ENCODE measurements around the gene OXNAD1.

OXNAD1 gene, protein sequence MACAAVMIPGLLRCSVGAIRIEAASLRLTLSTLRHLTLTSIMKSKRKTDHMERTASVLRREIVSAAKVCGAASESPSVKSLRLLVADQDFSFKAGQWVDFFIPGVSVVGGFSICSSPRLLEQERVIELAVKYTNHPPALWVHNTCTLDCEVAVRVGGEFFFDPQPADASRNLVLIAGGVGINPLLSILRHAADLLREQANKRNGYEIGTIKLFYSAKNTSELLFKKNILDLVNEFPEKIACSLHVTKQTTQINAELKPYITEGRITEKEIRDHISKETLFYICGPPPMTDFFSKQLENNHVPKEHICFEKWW

DNA sequence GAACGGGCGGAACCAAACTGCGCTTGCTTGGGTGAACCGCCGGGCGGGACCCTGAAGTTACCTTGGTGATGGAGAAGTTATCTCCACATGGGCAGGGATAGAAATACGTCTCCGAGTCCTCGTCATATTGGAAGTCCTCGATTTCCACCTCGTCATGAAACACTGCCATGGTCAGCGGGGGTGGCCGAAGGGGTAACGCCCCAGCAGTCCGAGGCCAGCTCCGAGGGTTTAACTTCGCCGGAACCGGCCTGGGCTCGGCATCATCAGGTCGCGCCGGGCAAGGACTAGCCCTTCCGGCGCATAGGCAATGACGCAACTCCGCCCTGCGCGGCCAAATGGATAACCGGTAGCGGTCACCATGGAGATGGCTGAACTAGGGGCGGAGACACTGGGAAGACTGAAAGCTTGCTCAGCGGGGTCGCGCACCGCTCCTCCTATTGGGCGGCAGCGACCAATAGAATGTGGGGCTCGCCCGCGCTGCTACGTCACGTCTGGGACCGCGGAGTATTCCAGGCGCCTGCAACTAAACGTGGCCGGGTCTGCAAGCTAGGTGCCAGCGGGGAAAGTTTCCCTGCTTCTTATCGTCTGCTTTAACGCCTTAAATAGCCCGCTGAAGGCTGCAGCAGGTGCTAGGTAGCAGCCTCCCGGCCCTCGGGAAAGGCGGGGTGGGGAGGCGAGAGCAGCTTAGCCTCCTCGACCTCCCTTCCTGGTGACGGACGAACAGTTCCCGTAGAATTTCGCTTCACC is at the start of gene OXNAD1, which contains the start of gene DPH3:
OXNAD1 (plus strand) TSS at position 505 of the 747 bp plus-strand sequence. CDS start 5,741 bp downstream, outside the sequence.
DPH3 (minus strand) TSS at position 236 of the 747 bp plus-strand sequence; CDS start at position 169, 67 bp downstream.
- DNase-seq, result peak; percentile 100

DNA sequence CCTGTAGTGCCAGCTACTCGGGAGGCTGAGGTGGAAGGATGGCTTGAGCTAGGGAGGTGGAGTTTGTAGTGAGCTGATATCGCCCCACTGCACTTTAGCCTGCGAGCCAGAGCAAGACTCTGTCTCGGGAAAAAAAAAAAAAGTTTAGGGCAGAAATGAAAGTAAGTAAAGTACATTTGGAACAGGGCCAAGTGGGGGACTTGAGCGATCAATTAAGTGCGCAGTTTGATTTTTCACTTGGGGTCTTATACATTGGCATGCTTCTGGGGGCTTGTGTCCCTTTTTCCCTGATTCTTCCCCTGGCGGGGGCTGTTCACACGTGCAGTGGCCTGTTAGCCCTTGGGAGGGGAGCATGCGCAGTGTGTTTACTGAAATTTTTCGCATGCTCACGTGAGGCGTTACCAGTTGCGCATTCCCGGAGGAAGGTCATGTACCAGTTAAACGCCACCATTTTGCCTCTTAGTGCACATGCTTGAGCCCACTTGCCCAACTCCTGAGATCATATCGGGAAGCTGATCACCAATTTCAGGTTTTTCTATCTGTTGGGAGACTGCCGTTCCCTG is 48.6 kb upstream of the OXNAD1 start:
- no peak for DNase-seq

DNA sequence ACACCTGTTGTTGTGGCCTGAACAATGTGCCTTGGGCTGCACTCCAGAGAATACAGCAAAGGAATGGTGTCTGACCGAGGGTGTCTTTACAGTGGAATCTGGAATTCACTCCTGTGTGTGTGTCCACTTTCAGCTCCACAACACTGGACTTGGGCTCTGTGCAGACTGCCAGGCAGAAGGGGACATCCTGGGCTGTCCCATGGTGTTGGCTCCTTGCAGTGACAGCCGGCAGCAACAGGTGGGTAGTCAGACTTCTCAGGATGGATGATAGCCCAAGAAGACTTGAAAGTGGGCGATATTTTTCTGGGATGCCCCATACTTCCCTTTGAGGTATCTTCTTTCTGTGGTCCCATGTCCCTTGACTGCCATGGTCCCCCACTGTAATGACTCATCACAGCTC is 45.2 kb upstream of the OXNAD1 start:
- no peak for DNase-seq

DNA sequence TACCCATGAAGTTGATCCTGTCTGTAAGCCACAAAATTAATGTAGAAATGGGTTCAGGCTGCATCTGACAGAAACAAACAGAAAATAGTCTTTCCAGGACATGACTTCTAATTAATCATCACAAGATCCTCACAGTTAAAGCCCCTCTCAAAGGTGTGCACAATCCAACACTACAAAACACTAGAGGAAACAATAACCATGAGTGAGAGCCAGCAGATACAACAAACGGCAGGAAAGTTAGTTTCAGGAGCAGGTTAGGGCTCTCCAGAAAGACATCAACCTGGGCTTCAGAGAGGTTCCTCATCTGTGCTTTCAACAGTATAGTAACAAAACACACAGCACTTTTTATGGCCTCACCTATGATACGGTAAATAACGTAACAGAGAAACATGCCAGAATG is 43.0 kb upstream of the OXNAD1 start:
- no peak for DNase-seq

DNA sequence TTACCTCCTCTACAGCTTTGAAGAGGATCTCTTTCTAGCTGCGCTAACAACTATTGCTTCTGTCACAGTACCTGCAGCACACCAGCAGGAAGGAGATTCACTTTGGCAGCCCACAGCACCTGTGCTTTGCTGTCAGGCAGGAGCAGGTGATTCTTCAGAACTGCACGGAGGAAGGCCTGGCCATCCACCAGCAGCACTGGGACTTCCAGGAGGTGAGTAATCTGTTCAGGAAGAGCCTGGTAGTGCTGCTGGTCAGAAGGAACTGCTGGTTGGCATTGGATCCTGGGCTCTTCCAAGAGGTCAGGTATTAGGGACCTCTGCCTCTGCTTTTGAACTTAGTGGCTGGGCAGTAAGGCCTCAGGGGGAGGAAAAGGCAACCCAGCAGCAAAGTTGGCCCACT is 42.5 kb upstream of the OXNAD1 start:
- DNase-seq, result no peak

DNA sequence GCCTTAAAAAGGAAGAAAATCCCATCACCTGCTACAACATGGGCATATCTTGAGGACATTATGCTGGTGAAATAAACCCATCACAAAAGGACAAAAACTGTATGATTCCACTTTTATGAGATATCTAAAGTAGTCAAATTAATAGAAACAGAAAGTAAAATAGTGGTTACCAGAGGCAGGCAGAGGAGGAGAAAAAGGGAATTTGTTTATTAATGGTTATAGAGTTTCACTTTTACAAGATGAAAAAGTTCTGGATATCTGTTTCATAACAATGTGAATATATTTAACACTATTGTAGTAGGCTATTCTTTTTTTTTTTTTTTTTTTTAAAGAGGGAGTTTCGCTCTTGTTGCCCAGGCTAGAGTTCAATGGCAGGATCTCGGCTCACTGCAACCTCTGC is 40.7 kb upstream of the OXNAD1 start:
- no peak for DNase-seq

DNA sequence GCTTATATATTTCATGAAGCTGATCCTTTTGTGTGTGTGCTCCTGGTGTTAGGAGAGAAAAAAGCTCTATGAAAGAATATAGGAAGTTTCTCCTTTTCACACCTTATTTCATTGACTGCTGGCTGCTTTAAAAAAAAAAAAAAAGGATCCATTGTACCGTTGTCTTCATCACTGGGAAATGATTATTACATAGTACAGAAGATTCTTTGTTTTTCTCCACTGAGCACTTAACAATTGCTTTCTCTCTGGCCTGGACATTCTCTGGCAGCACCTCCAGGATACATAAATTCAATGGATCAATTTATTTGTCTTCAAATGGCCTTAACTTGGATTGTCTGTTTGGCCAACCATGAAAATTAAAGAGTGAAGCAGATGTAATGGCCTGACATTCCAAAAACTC is 37.4 kb upstream of the OXNAD1 start:
- no peak for DNase-seq

DNA sequence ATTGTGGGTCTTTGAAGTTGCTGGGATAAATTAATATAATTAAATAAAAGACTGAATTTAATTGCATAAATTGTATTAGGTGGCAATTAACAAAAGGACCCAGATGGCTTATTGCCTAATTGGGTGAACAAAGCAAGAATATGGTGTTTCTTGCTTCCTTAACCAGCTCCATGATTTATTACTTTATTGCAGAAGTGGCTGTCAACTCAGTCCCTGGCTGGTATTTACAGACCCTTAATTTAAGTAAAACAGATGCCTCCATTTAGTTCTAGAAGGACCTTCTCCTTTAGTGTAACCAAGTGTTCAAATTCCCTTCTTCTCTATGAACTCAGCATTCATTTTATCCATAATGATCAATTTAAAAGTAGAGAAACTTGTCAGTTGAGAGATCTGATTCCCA is 35.3 kb upstream of the OXNAD1 start:
- no peak for DNase-seq

DNA sequence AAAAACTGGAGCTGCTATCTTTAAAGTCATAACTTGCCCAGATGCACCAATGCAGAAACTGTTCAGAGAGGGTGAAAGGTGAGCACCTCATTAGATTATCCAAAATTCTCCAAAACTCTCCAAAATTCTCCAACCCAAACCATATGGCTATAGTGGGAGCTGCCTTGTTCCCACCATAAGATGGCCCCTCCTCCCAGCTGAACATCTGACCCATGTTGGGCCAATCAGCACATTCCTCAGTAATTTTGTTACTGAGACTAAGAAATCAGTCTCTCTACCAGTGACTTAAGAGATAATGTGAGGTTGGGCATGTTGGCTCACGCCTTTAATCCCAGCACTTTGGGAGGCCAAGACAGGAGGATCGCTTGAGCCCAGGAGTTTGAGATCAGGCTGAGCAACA is 33.0 kb upstream of the OXNAD1 start:
- no peak for DNase-seq

DNA sequence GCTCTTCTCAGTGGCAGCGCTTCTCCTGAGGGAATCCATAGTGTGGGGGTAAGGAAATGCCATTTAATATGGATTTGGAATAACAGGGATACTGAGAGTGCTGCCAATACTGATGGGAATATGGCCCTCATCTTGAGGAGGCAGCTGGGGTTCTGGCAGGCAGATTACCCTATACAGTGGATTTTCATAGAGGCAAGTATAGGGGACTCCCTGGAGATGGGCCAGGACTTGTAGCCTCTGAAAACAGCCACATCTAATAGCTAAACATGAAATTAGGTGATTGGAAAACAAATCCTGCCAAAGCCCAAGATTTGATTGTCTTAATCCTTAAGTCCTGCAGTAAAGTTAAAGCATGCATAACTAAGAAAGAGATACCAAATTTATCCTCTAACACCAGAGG is 31.2 kb upstream of the OXNAD1 start:
- DNase-seq, result no peak

DNA sequence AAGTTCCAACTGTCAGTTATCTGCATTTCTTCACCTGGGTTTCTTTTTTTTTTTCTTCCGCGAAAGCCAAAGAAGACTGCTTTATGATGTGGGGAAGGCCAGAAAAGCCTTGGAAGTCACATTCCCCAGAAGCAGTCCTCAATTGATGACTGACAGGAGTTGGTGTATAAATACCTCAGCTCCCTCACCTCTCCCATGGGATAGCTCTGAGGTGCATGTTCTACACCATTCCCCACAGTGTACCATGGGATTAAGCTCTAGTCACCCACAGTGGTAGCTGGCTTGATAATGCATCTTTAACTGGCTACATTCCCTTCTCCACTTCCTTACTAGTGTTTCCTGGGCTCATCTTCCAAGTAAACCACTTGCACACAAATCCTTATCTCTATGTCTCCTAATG is 30.7 kb upstream of the OXNAD1 start:
- DNase-seq, result no peak

DNA sequence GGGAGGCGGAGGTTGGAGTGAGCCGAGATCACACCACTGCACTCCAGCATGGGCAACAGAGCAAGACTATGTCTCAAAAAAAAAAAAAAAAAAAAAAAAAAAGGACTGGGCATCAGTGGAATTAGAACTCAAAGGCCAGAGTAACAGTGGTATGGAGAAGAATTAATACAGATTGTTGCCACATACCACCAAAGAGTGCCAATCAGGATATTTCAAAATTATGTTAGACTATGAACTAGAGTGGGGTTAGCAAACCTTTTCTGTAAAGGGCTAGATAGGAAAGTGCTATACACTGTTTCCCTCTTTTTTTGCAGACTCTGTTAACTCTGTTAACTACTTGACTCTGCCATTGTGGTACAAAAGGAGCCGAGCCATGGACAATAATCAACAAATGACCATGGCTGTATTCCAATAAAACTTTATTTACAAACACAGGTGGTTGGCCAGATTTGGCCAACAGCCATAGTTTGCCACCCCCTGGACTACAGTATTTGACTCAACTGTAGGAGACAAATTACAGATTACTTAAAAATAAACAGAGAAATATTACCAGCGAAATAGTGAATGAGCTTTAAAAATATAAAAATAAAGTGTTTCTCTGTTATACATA is 28.9 kb upstream of the OXNAD1 start:
- DNase-seq, result no peak

DNA sequence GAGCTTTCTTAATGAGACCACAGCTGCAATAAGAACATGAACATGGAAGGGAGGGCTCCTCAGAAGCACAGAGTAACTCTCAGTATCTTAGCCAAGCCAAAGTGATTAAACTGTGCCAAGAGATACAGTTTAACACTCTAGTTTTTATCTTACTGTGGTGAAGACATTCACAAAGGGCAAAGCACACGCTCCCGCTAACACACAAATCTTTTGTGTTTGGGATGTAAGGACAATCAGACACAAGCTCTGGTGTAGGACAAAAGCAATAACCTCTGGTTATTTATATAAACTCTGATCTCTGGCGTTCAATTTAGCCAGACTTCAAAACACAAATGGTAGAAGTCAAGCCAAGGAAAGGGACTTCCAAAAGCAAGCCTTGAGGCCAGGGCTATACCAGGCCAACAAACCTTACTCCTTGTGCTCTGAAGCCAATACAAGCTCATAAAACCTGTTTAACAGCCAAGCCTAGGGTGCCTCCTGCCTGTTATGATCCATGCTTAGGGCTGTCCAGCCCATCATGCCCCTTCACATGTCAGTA is 28.1 kb upstream of the OXNAD1 start:
- no peak for DNase-seq

DNA sequence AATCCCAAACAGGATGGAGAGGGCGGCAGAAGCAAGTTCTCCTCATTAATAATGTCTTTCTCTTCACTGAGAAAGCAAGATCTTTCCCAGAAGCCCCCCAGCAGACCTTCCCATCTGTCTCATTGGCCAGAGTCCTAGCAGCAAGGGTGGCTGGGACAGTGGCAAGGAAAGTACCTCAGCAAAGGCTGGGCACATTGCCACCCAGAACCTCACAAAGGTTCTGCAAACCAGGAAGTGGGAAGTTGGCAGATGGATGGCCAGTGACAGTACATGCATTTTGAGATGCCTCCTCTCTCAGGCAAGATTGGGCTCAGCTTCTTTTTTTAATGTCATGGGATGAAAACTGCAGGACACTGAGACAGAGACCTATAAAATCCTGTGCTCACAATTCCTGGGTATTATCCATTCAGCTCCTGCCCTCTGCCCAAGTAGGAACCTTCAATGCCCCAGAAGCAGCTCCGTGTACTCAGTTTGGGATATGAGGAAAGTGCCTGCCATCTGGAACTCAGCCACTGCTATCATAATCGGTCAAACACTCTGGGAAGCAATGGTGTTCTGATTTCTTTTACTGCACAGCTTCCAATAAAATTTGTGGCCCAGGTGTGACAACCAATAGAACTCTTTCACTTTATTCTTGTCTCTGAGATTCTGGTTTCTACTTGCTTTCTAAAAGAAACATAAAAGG is 25.8 kb upstream of the OXNAD1 start:
- no peak for DNase-seq

DNA sequence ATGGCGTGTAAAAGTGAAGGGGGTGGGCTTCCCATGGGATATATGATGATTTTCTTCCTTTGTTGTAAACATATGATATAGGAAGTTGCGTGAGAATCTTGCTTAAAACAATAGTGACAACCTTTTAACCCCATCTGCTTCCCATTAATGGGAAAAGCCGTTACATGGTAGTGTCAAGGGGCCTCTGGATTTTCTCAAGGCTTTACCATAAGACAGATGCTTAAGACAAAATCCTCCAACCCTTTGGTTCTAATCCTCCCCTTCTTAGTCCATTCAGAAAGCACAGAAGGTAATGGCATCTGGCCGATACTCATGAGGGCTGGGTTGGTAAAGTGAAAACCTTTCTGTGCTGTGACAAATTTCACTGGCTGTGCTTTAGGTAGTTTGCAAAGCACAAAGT is 25.2 kb upstream of the OXNAD1 start:
- no peak for DNase-seq

DNA sequence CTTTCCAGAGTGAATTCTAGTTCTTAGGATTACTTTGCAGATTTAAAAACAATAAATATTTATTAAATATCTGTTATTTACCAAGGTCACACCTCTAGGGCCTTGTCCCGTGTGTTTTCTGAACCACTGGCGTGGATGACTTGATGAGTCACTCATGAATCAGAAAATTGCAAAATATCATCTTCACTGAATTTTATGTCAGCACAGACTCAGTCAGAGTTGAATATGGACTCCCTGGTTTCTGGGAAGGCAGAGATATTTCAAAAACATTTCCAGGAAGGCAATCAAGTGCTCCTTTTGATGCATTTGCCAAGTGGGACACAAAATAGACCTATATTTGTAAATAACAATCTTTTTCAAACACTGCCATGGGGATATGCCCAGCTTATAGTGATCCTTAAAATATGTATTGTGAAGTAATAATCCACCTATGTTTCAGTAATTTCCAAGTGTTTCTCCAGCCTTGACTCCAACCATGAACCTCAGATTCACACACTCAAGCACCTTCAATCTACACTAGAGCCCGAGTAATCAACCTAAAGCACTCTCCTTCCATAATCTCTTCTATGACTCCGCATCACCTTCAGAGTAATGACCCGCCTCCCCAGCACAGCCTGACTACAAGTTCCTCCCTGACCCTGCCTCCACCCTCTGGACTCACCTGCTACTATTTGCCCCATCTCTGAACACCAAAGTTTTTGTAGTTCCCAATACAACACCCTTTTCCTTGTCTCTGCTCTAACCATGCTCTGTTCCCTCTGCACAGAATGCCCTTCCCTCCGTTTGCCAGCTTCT is 24.6 kb upstream of the OXNAD1 start:
- DNase-seq, result no peak

DNA sequence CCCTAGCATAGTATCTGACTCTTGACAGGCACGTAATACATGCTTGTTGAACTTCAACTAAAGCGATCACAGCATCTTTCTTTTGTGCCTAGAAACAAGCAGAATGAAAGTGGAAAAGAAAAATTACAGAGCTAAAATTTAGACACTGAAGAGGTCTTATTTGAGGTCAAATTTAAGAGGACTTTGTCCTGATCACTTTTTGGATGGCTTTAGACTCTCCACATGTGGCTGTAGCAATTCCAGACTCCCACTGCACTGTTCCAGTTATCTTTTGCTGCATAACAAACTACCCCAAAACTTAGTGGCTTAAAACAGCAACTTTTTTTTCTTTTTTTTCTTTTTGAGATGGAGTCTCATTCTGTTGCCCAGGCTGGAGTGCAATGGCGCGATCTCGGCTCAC is 23.8 kb upstream of the OXNAD1 start:
- DNase-seq, result no peak

DNA sequence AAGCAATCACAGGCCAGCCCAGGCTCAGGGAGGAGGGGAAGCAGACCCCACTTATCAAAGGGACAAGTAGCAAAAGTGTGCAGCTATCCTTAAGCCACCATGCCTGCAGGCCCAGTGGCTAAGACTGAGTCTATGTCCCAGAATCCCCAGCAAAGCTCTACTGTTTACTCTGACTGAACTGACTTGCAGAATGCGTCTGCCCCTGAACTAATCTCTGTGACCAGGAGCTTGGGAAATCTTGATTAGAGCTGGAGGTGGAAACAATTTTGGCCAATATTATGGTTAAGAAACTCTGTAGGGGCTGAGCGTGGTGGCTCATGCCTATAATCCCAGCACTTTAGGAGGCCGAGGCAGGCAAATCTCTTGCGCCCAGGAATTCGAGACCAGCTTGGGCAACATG is 22.8 kb upstream of the OXNAD1 start:
- no peak for DNase-seq

DNA sequence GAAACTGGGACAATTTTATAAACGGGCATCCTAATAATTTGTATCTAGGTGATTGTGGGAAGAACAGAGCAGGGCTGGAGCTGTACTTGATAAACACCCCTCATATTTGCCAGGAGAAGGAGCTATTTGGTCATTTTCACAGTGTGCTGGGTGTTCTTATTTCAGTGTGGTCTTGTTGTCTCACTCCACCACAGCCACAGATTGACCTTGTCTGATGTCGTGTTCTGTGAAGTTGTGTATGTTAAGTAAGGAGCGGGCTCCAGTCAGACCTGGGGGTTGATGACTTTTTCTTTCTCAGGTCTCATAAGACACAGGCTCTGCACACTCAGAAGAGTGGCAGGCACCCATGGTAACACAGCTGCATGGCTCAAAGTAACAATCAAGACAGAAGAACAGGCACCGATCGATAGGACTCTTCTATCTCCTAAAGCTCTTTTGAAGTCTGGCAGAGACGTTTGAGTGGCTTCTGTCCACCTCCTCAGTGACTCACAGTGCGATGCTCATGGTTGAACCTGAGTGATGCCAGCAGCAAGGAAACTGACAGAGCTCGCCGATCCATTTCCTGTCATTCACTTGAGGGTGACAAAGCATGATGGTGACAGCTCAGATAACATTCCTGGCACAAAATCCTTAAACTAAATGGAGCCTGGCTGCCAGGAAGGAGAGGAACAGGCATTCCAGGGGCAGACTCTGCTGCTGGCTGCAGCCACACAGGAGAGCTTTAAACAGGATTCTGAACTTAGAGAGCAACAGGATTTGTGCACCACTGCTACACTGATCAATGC is 21.1 kb upstream of the OXNAD1 start:
- no peak for DNase-seq

DNA sequence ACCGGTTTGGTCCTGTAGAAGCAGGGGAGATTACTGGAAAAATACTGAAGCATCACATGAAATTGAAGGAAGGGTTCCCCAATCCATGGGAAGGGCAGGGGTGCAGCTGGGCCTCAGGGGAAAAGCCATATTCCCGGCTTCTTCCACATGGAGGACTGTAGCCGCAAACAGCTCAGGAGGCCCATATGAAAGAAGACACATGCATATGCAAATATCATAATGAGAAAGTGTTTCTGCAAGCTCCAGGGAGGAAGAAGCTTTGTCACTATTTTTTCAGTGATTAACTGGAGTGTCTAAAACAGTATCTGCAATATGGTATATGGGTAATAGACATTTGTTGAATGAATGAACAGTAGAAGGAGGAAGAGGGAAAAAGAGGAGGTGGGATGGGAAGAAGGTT is 19.4 kb upstream of the OXNAD1 start:
- DNase-seq, result no peak

All from activated effector memory CD4-positive, alpha-beta T cell treated with anti-CD3 and anti-CD28 coated beads, Interleukin-2, amount 50 U/mL, for 16 hours (primary cell).